ENCODE results near the gene ZFYVE26.
A peak's percentile ranks its signal among the peaks of the same experiment; 100 is the strongest.

ZFYVE26 gene

DNA sequence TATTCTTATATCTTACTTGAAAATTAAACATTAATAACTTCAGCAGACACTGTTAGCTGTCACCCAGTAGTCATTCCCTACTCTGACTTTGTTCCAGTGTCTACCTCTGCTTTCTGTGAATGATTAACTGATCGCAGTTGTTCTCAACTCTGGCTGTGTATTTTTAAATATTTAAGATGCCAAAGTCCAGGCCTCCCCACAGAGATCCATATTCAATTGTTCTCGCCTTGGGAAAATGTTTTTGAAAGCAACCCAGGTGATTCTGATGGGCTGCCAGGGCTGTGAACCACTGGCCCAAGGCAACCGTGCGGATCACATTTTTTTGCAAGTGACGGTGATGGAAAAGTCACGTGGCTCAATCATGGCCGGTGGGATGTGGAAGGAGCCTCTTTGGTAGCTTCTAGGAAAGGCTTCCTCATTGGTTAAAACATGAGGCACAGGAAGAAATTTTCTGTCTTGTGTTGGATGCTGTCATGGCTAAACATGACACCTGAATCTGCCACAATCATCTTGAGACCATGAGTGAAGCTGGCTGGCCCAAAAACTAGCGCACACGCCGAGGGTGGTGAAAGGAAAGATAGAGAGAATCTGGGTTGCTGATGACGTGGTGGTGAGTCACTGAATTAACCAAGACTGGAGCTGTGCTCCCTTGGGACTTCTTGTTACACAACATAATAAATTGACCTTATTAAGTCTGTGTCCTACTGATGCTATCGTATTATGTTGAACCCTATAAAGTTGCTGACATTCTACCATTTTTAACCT lies 77.5 kb downstream of the ZFYVE26 start (continued):
- TF ChIP-seq ZNF623 (tag by site-specific recombination; IDR thresholded peaks at IDR 0.05): no peak
- no peak for TF ChIP-seq ZNF341 (tag by site-specific recombination; IDR thresholded peaks at IDR 0.05; ENCODE audit: low read depth)
- TF ChIP-seq ZNF423 (tag by site-specific recombination; IDR thresholded peaks at IDR 0.05): no peak
- TF ChIP-seq SP7 (tag by site-specific recombination; IDR thresholded peaks at IDR 0.05): peak; percentile 67
- TF ChIP-seq ZNF514 (tag by site-specific recombination; IDR thresholded peaks at IDR 0.05): no peak
- no peak for TF ChIP-seq ZNF707 (tag by site-specific recombination; IDR thresholded peaks at IDR 0.05)
- TF ChIP-seq SCRT2 (tag by site-specific recombination; IDR thresholded peaks at IDR 0.05): no peak
- no peak for TF ChIP-seq ZNF571 (tag by site-specific recombination; IDR thresholded peaks at IDR 0.05)
- TF ChIP-seq ZNF629 (tag by site-specific recombination; IDR thresholded peaks at IDR 0.05): peak; percentile 93
- TF ChIP-seq ZNF248 (tag by site-specific recombination; IDR thresholded peaks at IDR 0.05): no peak
- no peak for TF ChIP-seq BCL11B (tag by site-specific recombination; IDR thresholded peaks at IDR 0.05; ENCODE audit: low read depth)
- no peak for TF ChIP-seq ZNF830 (tag by site-specific recombination; IDR thresholded peaks at IDR 0.05; ENCODE audit: low read depth)
- TF ChIP-seq ZNF350 (tag by site-specific recombination; IDR thresholded peaks at IDR 0.05): no peak
- no peak for TF ChIP-seq ZNF433 (tag by site-specific recombination; IDR thresholded peaks at IDR 0.05; ENCODE audit: low read depth)
- no peak for TF ChIP-seq MYNN (tag by site-specific recombination; IDR thresholded peaks at IDR 0.05; ENCODE audit: borderline replicate concordance)
- TF ChIP-seq, protein P1, sequence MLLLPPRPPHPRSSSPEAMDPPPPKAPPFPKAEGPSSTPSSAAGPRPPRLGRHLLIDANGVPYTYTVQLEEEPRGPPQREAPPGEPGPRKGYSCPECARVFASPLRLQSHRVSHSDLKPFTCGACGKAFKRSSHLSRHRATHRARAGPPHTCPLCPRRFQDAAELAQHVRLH (tag by site-specific recombination; IDR thresholded peaks at IDR 0.05): no peak
- TF ChIP-seq ZBTB48 (tag by site-specific recombination; IDR thresholded peaks at IDR 0.05): no peak
- TF ChIP-seq ZNF24 (tag by site-specific recombination; IDR thresholded peaks at IDR 0.05): 0 out of 2 replicates have a peak, but pooled peaks have one; percentile 55
- TF ChIP-seq ZNF19 (tag by site-specific recombination; IDR thresholded peaks at IDR 0.05; ENCODE audit: low read depth): no peak
- TF ChIP-seq ZNF10 (tag by site-specific recombination; IDR thresholded peaks at IDR 0.05): no peak
- TF ChIP-seq, protein P2, sequence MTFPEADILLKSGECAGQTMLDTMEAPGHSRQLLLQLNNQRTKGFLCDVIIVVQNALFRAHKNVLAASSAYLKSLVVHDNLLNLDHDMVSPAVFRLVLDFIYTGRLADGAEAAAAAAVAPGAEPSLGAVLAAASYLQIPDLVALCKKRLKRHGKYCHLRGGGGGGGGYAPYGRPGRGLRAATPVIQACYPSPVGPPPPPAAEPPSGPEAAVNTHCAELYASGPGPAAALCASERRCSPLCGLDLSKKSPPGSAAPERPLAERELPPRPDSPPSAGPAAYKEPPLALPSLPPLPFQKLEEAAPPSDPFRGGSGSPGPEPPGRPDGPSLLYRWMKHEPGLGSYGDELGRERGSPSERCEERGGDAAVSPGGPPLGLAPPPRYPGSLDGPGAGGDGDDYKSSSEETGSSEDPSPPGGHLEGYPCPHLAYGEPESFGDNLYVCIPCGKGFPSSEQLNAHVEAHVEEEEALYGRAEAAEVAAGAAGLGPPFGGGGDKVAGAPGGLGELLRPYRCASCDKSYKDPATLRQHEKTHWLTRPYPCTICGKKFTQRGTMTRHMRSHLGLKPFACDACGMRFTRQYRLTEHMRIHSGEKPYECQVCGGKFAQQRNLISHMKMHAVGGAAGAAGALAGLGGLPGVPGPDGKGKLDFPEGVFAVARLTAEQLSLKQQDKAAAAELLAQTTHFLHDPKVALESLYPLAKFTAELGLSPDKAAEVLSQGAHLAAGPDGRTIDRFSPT (tag by site-specific recombination; IDR thresholded peaks at IDR 0.05): peak; percentile 59; the same call in 1 of the 2 replicates
- TF ChIP-seq ZNF624 (tag by site-specific recombination; IDR thresholded peaks at IDR 0.05): no peak
- TF ChIP-seq, protein P3, sequence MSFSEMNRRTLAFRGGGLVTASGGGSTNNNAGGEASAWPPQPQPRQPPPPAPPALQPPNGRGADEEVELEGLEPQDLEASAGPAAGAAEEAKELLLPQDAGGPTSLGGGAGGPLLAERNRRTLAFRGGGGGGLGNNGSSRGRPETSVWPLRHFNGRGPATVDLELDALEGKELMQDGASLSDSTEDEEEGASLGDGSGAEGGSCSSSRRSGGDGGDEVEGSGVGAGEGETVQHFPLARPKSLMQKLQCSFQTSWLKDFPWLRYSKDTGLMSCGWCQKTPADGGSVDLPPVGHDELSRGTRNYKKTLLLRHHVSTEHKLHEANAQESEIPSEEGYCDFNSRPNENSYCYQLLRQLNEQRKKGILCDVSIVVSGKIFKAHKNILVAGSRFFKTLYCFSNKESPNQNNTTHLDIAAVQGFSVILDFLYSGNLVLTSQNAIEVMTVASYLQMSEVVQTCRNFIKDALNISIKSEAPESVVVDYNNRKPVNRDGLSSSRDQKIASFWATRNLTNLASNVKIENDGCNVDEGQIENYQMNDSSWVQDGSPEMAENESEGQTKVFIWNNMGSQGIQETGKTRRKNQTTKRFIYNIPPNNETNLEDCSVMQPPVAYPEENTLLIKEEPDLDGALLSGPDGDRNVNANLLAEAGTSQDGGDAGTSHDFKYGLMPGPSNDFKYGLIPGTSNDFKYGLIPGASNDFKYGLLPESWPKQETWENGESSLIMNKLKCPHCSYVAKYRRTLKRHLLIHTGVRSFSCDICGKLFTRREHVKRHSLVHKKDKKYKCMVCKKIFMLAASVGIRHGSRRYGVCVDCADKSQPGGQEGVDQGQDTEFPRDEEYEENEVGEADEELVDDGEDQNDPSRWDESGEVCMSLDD (tag by site-specific recombination; IDR thresholded peaks at IDR 0.05): no peak
- no peak for TF ChIP-seq MZF1 (tag by site-specific recombination; IDR thresholded peaks at IDR 0.05; ENCODE audit: borderline replicate concordance)
- TF ChIP-seq, protein P4, sequence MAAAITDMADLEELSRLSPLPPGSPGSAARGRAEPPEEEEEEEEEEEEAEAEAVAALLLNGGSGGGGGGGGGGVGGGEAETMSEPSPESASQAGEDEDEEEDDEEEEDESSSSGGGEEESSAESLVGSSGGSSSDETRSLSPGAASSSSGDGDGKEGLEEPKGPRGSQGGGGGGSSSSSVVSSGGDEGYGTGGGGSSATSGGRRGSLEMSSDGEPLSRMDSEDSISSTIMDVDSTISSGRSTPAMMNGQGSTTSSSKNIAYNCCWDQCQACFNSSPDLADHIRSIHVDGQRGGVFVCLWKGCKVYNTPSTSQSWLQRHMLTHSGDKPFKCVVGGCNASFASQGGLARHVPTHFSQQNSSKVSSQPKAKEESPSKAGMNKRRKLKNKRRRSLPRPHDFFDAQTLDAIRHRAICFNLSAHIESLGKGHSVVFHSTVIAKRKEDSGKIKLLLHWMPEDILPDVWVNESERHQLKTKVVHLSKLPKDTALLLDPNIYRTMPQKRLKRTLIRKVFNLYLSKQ (tag by site-specific recombination; IDR thresholded peaks at IDR 0.05; ENCODE audit: borderline replicate concordance): no peak
- peak; percentile 45; the same call in 1 of the 2 replicates for TF ChIP-seq ZNF394 (tag by site-specific recombination; IDR thresholded peaks at IDR 0.05; ENCODE audit: borderline replicate concordance)
- no peak for TF ChIP-seq ZBTB8A (tag by site-specific recombination; IDR thresholded peaks at IDR 0.05)
- no peak for TF ChIP-seq ZNF335 (tag by site-specific recombination; conservative IDR thresholded peaks at IDR 0.05)
- 0 out of 2 replicates have a peak, but pooled peaks have one; percentile 48 for TF ChIP-seq BCL11A (tag by site-specific recombination; IDR thresholded peaks at IDR 0.05; ENCODE audit: low read depth)
- no peak for TF ChIP-seq ZNF529 (tag by site-specific recombination; IDR thresholded peaks at IDR 0.05; ENCODE audit: insufficient replicate concordance)
- no peak for TF ChIP-seq ZNF473 (tag by site-specific recombination; IDR thresholded peaks at IDR 0.05)
- TF ChIP-seq ZNF558 (tag by site-specific recombination; IDR thresholded peaks at IDR 0.05): no peak
- TF ChIP-seq, protein P5, sequence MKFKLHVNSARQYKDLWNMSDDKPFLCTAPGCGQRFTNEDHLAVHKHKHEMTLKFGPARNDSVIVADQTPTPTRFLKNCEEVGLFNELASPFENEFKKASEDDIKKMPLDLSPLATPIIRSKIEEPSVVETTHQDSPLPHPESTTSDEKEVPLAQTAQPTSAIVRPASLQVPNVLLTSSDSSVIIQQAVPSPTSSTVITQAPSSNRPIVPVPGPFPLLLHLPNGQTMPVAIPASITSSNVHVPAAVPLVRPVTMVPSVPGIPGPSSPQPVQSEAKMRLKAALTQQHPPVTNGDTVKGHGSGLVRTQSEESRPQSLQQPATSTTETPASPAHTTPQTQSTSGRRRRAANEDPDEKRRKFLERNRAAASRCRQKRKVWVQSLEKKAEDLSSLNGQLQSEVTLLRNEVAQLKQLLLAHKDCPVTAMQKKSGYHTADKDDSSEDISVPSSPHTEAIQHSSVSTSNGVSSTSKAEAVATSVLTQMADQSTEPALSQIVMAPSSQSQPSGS (tag by site-specific recombination; IDR thresholded peaks at IDR 0.05; ENCODE audit: low read depth): peak; percentile 58; the same call in 1 of the 2 replicates
